ENCODE data around the gene DDC.

The DDC gene

GRCh38 chr7:50497068-50497642 is 68.0 kb downstream of the DDC start:
- CTCF ChIA-PET: interaction anchor here (1.6 to 4.0 kb wide), 2 partner anchors 29 to 644 kb away, joined by 5 to 17 read pairs; no protein-coding TSS in a partner anchor

GRCh38 chr7:50496569-50496968 is 68.6 kb downstream of the DDC start:
- ChIA-PET CTCF (interaction anchor here (4.0 kb wide), 1 partner anchor 28 kb away, joined by 17 read pairs; no protein-coding TSS in a partner anchor), POLR2A (no interaction called here)
- no peak for TF ChIP-seq CTCF (IDR thresholded peaks at IDR 0.05; ENCODE audit: insufficient read depth, low read length, missing control alignments)
- H3K4me3 ChIP-seq (ENCODE audit: low read depth, low read length): no peak overlapping the region
- DNase-seq (ENCODE audit: low read depth, low spot score): no peak

More at GRCh38 chr7:50497068-50497642, 68.0 kb downstream of the DDC start:
- POLR2A ChIA-PET: no interaction called here
- no peak overlapping the region for H3K4me3 ChIP-seq (ENCODE audit: low read depth, low read length)
- DNase-seq (ENCODE audit: low read depth, low spot score): no peak
- TF ChIP-seq CTCF (IDR thresholded peaks at IDR 0.05; ENCODE audit: insufficient read depth, low read length, missing control alignments): no peak

GRCh38 chr7:50495746-50496145 is 69.5 kb downstream of the DDC start:
- POLR2A ChIA-PET: no interaction called here
- no peak overlapping the region for H3K4me3 ChIP-seq (ENCODE audit: low read depth, low read length)
- CTCF ChIA-PET: interaction anchor here (1.4 to 4.0 kb wide), 2 partner anchors 28 to 665 kb away, joined by 3 to 17 read pairs; no protein-coding TSS in a partner anchor
- TF ChIP-seq CTCF (IDR thresholded peaks at IDR 0.05; ENCODE audit: insufficient read depth, low read length, missing control alignments): no peak
- no peak for DNase-seq (ENCODE audit: low read depth, low spot score)

GRCh38 chr7:50492770-50493519 is 72.3 kb downstream of the DDC start:
- DNase-seq (ENCODE audit: low read depth, low spot score): no peak
- TF ChIP-seq CTCF (IDR thresholded peaks at IDR 0.05; ENCODE audit: insufficient read depth, low read length, missing control alignments): no peak
- no peak overlapping the region for H3K4me3 ChIP-seq (ENCODE audit: low read depth, low read length)
- ChIA-PET CTCF (no interaction called here), POLR2A (no interaction called here)

GRCh38 chr7:50491943-50492342 is 73.3 kb downstream of the DDC start:
- ChIA-PET CTCF (interaction anchor here (0.5 to 1.7 kb wide), 2 partner anchors 22 to 649 kb away, joined by 3 read pairs; no protein-coding TSS in a partner anchor), POLR2A (no interaction called here)
- no peak overlapping the region for H3K4me3 ChIP-seq (ENCODE audit: low read depth, low read length)
- DNase-seq (ENCODE audit: low read depth, low spot score): no peak
- no peak for TF ChIP-seq CTCF (IDR thresholded peaks at IDR 0.05; ENCODE audit: insufficient read depth, low read length, missing control alignments)

GRCh38 chr7:50491209-50491608 is 74.0 kb downstream of the DDC start:
- ChIA-PET CTCF (interaction anchor here (0.8 to 1.7 kb wide), 2 partner anchors 650 to 670 kb away, joined by 3 read pairs; no protein-coding TSS in a partner anchor), POLR2A (no interaction called here)
- TF ChIP-seq CTCF (IDR thresholded peaks at IDR 0.05; ENCODE audit: insufficient read depth, low read length, missing control alignments): no peak
- H3K4me3 ChIP-seq (ENCODE audit: low read depth, low read length): no peak overlapping the region
- DNase-seq (ENCODE audit: low read depth, low spot score): no peak
